Measurements from ENCODE around the gene TPM4. TPM values are rescaled to one million over a fixed set of nuclear protein-coding genes. Genes with fewer than 3 reads are reported as not detected.
A peak's percentile ranks its signal among the peaks of the same experiment; 100 is the strongest.
"Not testable (repeated sequence)": the region's sequence is repeated elsewhere in the genome, so short reads cannot be mapped to it uniquely, and the experiment has no call there.

Gene TPM4
- total RNA-seq, 2 experiments from 2014 or later = 491 to 493 TPM

- H3K27ac Mint-ChIP-seq = peak overlapping the region; percentile 99
- peaks cover 59% of the 10 kb centered on the region for H3K36me3 Mint-ChIP-seq
- CTCF ChIA-PET = interaction anchor here (0.9 to 2.7 kb wide), 4 partner anchors 29 to 73 kb away, joined by 3 to 14 read pairs (median 4); partner anchors contain the start of gene HSH2D
- no peaks in the 10 kb centered on the region for H3K27me3 Mint-ChIP-seq
- DNase-seq (no peak), ATAC-seq (no peak)
- peaks cover 80% of the 10 kb centered on the region for H3K4me1 Mint-ChIP-seq
- no peaks in the 10 kb centered on the region for H3K9me3 Mint-ChIP-seq (ENCODE audit: low read depth)
- peak overlapping the region; percentile 38 for H3K4me3 Mint-ChIP-seq
Observed at GRCh38 chr19:16115301-16116039, 39.2 kb downstream of the TPM4 start.

GRCh38 chr19:16116067-16116466, 39.8 kb downstream of the TPM4 start:
- peaks cover 82% of the 10 kb centered on the region for H3K4me1 Mint-ChIP-seq
- H3K36me3 Mint-ChIP-seq = peaks cover 62% of the 10 kb centered on the region
- DNase-seq (no peak), ATAC-seq (no peak)
- no peaks in the 10 kb centered on the region for H3K27me3 Mint-ChIP-seq
- CTCF ChIA-PET = interaction anchor here (0.7 to 2.7 kb wide), 5 partner anchors 29 to 229 kb away, joined by 3 to 14 read pairs (median 3); partner anchors contain the start of gene HSH2D
- peak overlapping the region; percentile 99 for H3K27ac Mint-ChIP-seq
- peak overlapping the region; percentile 3 for H3K4me3 Mint-ChIP-seq
- no peaks in the 10 kb centered on the region for H3K9me3 Mint-ChIP-seq (ENCODE audit: low read depth)

GRCh38 chr19:16117594-16118033, 41.3 kb downstream of the TPM4 start:
- H3K9me3 Mint-ChIP-seq (ENCODE audit: low read depth) = no peaks in the 10 kb centered on the region
- ATAC-seq (no peak), DNase-seq (peak; percentile 53)
- CTCF ChIA-PET = interaction anchor here (0.7 to 3.9 kb wide), 13 partner anchors 11 to 1052 kb away, joined by 3 to 28 read pairs (median 7); partner anchors contain the start of genes FAM32A and HSH2D
- peak overlapping the region; percentile 99 for H3K27ac Mint-ChIP-seq
- H3K27me3 Mint-ChIP-seq = no peaks in the 10 kb centered on the region
- H3K36me3 Mint-ChIP-seq = peaks cover 72% of the 10 kb centered on the region
- peaks cover 92% of the 10 kb centered on the region for H3K4me1 Mint-ChIP-seq
- peak overlapping the region; percentile 75 for H3K4me3 Mint-ChIP-seq

GRCh38 chr19:16118489-16119033, 42.3 kb downstream of the TPM4 start:
- Mint-ChIP-seq H3K27ac (peak overlapping the region; percentile 99), H3K27me3 (no peaks in the 10 kb centered on the region), H3K9me3 (ENCODE audit: low read depth) (no peaks in the 10 kb centered on the region), H3K4me3 (peak overlapping the region; percentile 75), H3K36me3 (peaks cover 71% of the 10 kb centered on the region), H3K4me1 (peaks cover 89% of the 10 kb centered on the region)
- ATAC-seq = peak; percentile 73
- CTCF ChIA-PET = interaction anchor here (0.8 to 3.9 kb wide), 10 partner anchors 16 to 66 kb away, joined by 3 to 28 read pairs (median 8); partner anchors contain the start of genes FAM32A and HSH2D
- peak; percentile 82 for DNase-seq

GRCh38 chr19:16119075-16119857, 43.0 kb downstream of the TPM4 start:
- Mint-ChIP-seq H3K4me1 (peaks cover 84% of the 10 kb centered on the region), H3K4me3 (peak overlapping the region; percentile 75), H3K36me3 (peaks cover 69% of the 10 kb centered on the region), H3K27ac (peak overlapping the region; percentile 99)
- not testable (repeated sequence) for H3K9me3 Mint-ChIP-seq (ENCODE audit: low read depth); H3K27me3 Mint-ChIP-seq
- peak; percentile 81 for DNase-seq
- CTCF ChIA-PET = interaction anchor here (0.8 to 3.9 kb wide), 8 partner anchors 17 to 79 kb away, joined by 3 to 28 read pairs (median 9); partner anchors contain the start of gene HSH2D
- peak; percentile 75 for ATAC-seq

GRCh38 chr19:16121141-16121540, 44.8 kb downstream of the TPM4 start:
- peaks cover 67% of the 10 kb centered on the region for H3K4me1 Mint-ChIP-seq

GRCh38 chr19:16121967-16122366, 45.7 kb downstream of the TPM4 start:
- peak overlapping the region; percentile 99 for H3K27ac Mint-ChIP-seq
- H3K4me3 Mint-ChIP-seq = no peak overlapping the region
- H3K9me3 Mint-ChIP-seq (ENCODE audit: low read depth) = no peaks in the 10 kb centered on the region
- CTCF ChIA-PET = interaction anchor here (0.9 to 1.6 kb wide), 2 partner anchors 11 to 56 kb away, joined by 3 to 4 read pairs; partner anchors contain the start of gene RAB8A
- peaks cover 73% of the 10 kb centered on the region for H3K36me3 Mint-ChIP-seq
- DNase-seq (no peak), ATAC-seq (no peak)
- peaks cover 60% of the 10 kb centered on the region for H3K4me1 Mint-ChIP-seq
- H3K27me3 Mint-ChIP-seq = no peaks in the 10 kb centered on the region

More at GRCh38 chr19:16121141-16121540, 44.8 kb downstream of the TPM4 start:
- Mint-ChIP-seq H3K27me3 (no peaks in the 10 kb centered on the region), H3K9me3 (ENCODE audit: low read depth) (no peaks in the 10 kb centered on the region), H3K36me3 (peaks cover 72% of the 10 kb centered on the region), H3K4me3 (no peak overlapping the region), H3K27ac (peak overlapping the region; percentile 99)
- ATAC-seq = no peak
- CTCF ChIA-PET = interaction anchor here (1.5 to 3.5 kb wide), 2 partner anchors 10 to 29 kb away, joined by 6 to 11 read pairs; no protein-coding TSS in a partner anchor
- DNase-seq = no peak

- peaks cover 71% of the 10 kb centered on the region for H3K36me3 Mint-ChIP-seq
- no peaks in the 10 kb centered on the region for H3K9me3 Mint-ChIP-seq (ENCODE audit: low read depth)
- CTCF ChIA-PET = no interaction called here
- H3K27ac Mint-ChIP-seq = peak overlapping the region; percentile 64
- no peaks in the 10 kb centered on the region for H3K27me3 Mint-ChIP-seq
- DNase-seq (no peak), ATAC-seq (no peak)
- H3K4me3 Mint-ChIP-seq = no peak overlapping the region
- H3K4me1 Mint-ChIP-seq = peaks cover 30% of the 10 kb centered on the region
Observed at GRCh38 chr19:16124953-16125352, 48.7 kb downstream of the TPM4 start.

GRCh38 chr19:16125737-16126495, 49.6 kb downstream of the TPM4 start:
- DNase-seq = no peak
- H3K4me3 Mint-ChIP-seq = no peak overlapping the region
- H3K4me1 Mint-ChIP-seq = peaks cover 21% of the 10 kb centered on the region
- CTCF ChIA-PET = interaction anchor here (1.0 to 1.1 kb wide), 2 partner anchors 10 to 13 kb away, joined by 3 read pairs; no protein-coding TSS in a partner anchor
- H3K36me3 Mint-ChIP-seq = peaks cover 75% of the 10 kb centered on the region
- H3K9me3 Mint-ChIP-seq (ENCODE audit: low read depth) = no peaks in the 10 kb centered on the region
- H3K27ac Mint-ChIP-seq = no peak overlapping the region
- ATAC-seq = no peak
- no peaks in the 10 kb centered on the region for H3K27me3 Mint-ChIP-seq

GRCh38 chr19:16127080-16127479, 50.8 kb downstream of the TPM4 start:
- peaks cover 76% of the 10 kb centered on the region for H3K36me3 Mint-ChIP-seq
- H3K27me3 Mint-ChIP-seq = no peaks in the 10 kb centered on the region
- CTCF ChIA-PET = no interaction called here
- peaks cover 2% of the 10 kb centered on the region for H3K9me3 Mint-ChIP-seq (ENCODE audit: low read depth)
- ATAC-seq = no peak
- peaks cover 16% of the 10 kb centered on the region for H3K4me1 Mint-ChIP-seq
- H3K27ac Mint-ChIP-seq = no peak overlapping the region
- no peak for DNase-seq
- H3K4me3 Mint-ChIP-seq = no peak overlapping the region

GRCh38 chr19:16127776-16128371, 51.6 kb downstream of the TPM4 start:
- CTCF ChIA-PET = no interaction called here
- no peak overlapping the region for H3K4me3 Mint-ChIP-seq
- H3K27ac Mint-ChIP-seq = no peak overlapping the region
- peaks cover 2% of the 10 kb centered on the region for H3K9me3 Mint-ChIP-seq (ENCODE audit: low read depth)
- H3K4me1 Mint-ChIP-seq = peaks cover 9% of the 10 kb centered on the region
- no peaks in the 10 kb centered on the region for H3K27me3 Mint-ChIP-seq
- ATAC-seq = no peak
- no peak for DNase-seq
- H3K36me3 Mint-ChIP-seq = peaks cover 78% of the 10 kb centered on the region

- ATAC-seq = no peak
- Mint-ChIP-seq H3K27me3 (no peaks in the 10 kb centered on the region), H3K4me3 (no peak overlapping the region), H3K27ac (no peak overlapping the region), H3K36me3 (peaks cover 77% of the 10 kb centered on the region), H3K4me1 (peaks cover 26% of the 10 kb centered on the region), H3K9me3 (ENCODE audit: low read depth) (peaks cover 2% of the 10 kb centered on the region)
- CTCF ChIA-PET = no interaction called here
- DNase-seq = no peak
Observed at GRCh38 chr19:16131648-16132047, 55.4 kb downstream of the TPM4 start.
